OCI-LY3 (cell line): ENCODE data around the gene NCF4.

Experiments used
- H2AFZ ChIP-seq: fragments of 200-600, 300-600 bp; shearing (Covaris generic); 2 replicates; pipeline ENCODE4 v1.6.0; 2014; ENCODE audit warnings: antibody characterized with exemption, low read depth, low read length
- H3K27ac ChIP-seq: fragments of 200-600, 300-600 bp; sonication (generic); 2 replicates; pipeline ENCODE4 v1.5.1; 2014; ENCODE audit warnings: mild to moderate bottlenecking, low read length, moderate library complexity, mixed read lengths
- H3K27me3 ChIP-seq: fragments of 200-600, 300-600 bp; sonication (generic); 2 replicates; pipeline ENCODE4 v1.6.1; 2014; ENCODE audit warnings: low read depth, low read length, mixed read lengths
- H3K36me3 ChIP-seq: fragments of 200-600, 300-600 bp; sonication (generic); replicated peaks from 2 replicates; pipeline ENCODE3; 2014; ENCODE audit warnings: low read depth, low read length, mixed read lengths
- H3K4me1 ChIP-seq: fragments of 300-600, 200-600 bp; sonication (generic); 2 replicates; pipeline ENCODE4 v1.6.1; 2014; ENCODE audit warnings: low read length, mixed read lengths
- H3K4me2 ChIP-seq: fragments of 200-600, 300-600 bp; sonication (generic); 2 replicates; pipeline ENCODE4 v1.6.1; 2014; ENCODE audit warnings: low read length, mixed read lengths
- H3K4me3 ChIP-seq: fragments of 300-600, 200-600 bp; sonication (generic); 2 replicates; pipeline ENCODE4 v1.5.1; 2014; ENCODE audit warnings: antibody characterized with exemption, mild to moderate bottlenecking, low read length, moderate library complexity
- H3K79me2 ChIP-seq: fragments of 300-600, 200-600 bp; shearing (Covaris generic); 2 replicates; pipeline ENCODE4 v1.6.1; 2014; ENCODE audit warnings: mild to moderate bottlenecking, low read length, mixed read lengths
- H3K9ac ChIP-seq: fragments of 300-600, 200-600 bp; shearing (Covaris generic); 2 replicates; pipeline ENCODE4 v1.6.0; 2014; ENCODE audit warnings: mild to moderate bottlenecking, low read length, moderate library complexity
- H3K9me3 ChIP-seq: fragments of 200-600, 300-600 bp; shearing (Covaris generic); 2 replicates; pipeline ENCODE4 v1.6.1; 2014; ENCODE audit warnings: low read length, mixed read lengths; ENCODE audit not compliant: insufficient read depth
- H4K20me1 ChIP-seq: fragments of 200-600, 300-600 bp; sonication (generic); 2 replicates; pipeline ENCODE4 v1.6.1; 2016; ENCODE audit warnings: low read length, mixed read lengths; ENCODE audit not compliant: insufficient read depth
- EZH2phosphoT487 ChIP-seq: fragments of 200-600 bp; shearing (Covaris generic); IDR thresholded peaks from 2 replicates; pipeline ENCODE4 v1.6.1; 2018; ENCODE audit warnings: antibody characterized with exemption, mixed run types, low read depth
- TF ChIP-seq, protein P1 (sequence below): fragments of 200-600, 300-600 bp; sonication (generic); IDR thresholded peaks from 2 replicates; pipeline ENCODE4 v1.5.1; 2014; ENCODE audit warnings: antibody characterized with exemption, low read length, low read depth

Gene NCF4

DNA sequence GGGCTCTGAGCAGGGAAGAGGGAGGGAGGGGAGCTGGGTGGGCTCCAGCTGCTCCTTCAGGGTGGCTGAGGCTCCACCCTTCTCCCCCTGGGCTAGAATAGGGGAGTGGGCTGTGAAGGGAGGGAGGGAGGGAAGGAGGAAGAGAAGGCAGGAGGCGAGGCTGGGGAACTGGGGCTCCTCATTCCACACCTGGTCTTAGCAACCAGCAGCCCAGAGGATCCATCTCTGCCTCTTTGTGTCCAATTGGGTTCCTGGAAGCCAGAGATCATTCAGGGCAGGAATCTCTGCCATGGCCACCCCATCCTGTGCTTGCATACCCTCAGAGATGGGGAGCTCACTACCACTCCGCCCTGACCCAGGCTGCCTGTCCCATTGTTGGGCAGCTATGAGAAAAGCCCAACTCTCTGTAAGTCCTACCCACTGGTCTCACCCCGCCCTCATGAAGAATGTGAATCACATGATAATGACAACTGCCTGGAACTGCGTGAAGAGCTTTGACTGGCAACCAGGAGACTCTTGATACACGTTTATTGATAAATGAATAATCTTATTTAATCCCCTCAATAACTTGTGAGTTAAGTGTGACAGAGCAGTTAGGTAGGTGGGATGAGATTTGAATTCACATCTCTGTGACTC is 7.9 kb downstream of the NCF4 start:
- H3K9ac ChIP-seq: no peak overlapping the region; the same call in 1 of the 2 replicates
- H4K20me1 ChIP-seq: no peaks in the 10 kb centered on the region
- peak overlapping the region; percentile 67; the same call in 1 of the 2 replicates for H3K4me2 ChIP-seq
- no peak overlapping the region for H3K27ac ChIP-seq
- H3K27me3 ChIP-seq: no peaks in the 10 kb centered on the region
- H3K36me3 ChIP-seq: peaks cover 5% of the 10 kb centered on the region
- H3K9me3 ChIP-seq: no peaks in the 10 kb centered on the region
- TF ChIP-seq EZH2phosphoT487: no peak
- TF ChIP-seq, protein P1, sequence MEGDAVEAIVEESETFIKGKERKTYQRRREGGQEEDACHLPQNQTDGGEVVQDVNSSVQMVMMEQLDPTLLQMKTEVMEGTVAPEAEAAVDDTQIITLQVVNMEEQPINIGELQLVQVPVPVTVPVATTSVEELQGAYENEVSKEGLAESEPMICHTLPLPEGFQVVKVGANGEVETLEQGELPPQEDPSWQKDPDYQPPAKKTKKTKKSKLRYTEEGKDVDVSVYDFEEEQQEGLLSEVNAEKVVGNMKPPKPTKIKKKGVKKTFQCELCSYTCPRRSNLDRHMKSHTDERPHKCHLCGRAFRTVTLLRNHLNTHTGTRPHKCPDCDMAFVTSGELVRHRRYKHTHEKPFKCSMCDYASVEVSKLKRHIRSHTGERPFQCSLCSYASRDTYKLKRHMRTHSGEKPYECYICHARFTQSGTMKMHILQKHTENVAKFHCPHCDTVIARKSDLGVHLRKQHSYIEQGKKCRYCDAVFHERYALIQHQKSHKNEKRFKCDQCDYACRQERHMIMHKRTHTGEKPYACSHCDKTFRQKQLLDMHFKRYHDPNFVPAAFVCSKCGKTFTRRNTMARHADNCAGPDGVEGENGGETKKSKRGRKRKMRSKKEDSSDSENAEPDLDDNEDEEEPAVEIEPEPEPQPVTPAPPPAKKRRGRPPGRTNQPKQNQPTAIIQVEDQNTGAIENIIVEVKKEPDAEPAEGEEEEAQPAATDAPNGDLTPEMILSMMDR: no peak
- H2AFZ ChIP-seq: no peak overlapping the region
- peaks cover 77% of the 10 kb centered on the region for H3K4me1 ChIP-seq
- peaks cover 13% of the 10 kb centered on the region; the same call in 1 of the 2 replicates for H3K79me2 ChIP-seq
- peak overlapping the region; percentile 66; the same call in 1 of the 2 replicates for H3K4me3 ChIP-seq

- Histone ChIP-seq H4K20me1 (no peaks in the 10 kb centered on the region), H3K4me3 (peak overlapping the region; percentile 66), H3K4me1 (peaks cover 72% of the 10 kb centered on the region), H3K9me3 (no peaks in the 10 kb centered on the region), H3K4me2 (peak overlapping the region; percentile 67), H3K79me2 (peaks cover 13% of the 10 kb centered on the region; the same call in 1 of the 2 replicates), H2AFZ (no peak overlapping the region), H3K9ac (peak overlapping the region; percentile 61), H3K27ac (peak overlapping the region; percentile 54), H3K27me3 (no peaks in the 10 kb centered on the region), H3K36me3 (no peaks in the 10 kb centered on the region)
- TF ChIP-seq EZH2phosphoT487: no peak
- TF ChIP-seq, protein P1: no peak
These were observed 9.4 kb downstream of the NCF4 start for GRCh38 chr22:36870250-36870649.

- no peaks in the 10 kb centered on the region for H3K36me3 ChIP-seq
- H3K79me2 ChIP-seq: peaks cover 13% of the 10 kb centered on the region; the same call in 1 of the 2 replicates
- peak overlapping the region; percentile 54; the same call in 1 of the 2 replicates for H3K27ac ChIP-seq
- H2AFZ ChIP-seq: no peak overlapping the region
- no peaks in the 10 kb centered on the region for H3K27me3 ChIP-seq
- H3K9me3 ChIP-seq: no peaks in the 10 kb centered on the region
- no peak overlapping the region for H3K4me3 ChIP-seq
- H3K9ac ChIP-seq: no peak overlapping the region
- TF ChIP-seq, protein P1: no peak
- no peak for TF ChIP-seq EZH2phosphoT487
- peaks cover 58% of the 10 kb centered on the region for H3K4me1 ChIP-seq
- no peak overlapping the region for H3K4me2 ChIP-seq
- H4K20me1 ChIP-seq: no peaks in the 10 kb centered on the region
These were observed 10.9 kb downstream of the NCF4 start for GRCh38 chr22:36871669-36872081.

DNA sequence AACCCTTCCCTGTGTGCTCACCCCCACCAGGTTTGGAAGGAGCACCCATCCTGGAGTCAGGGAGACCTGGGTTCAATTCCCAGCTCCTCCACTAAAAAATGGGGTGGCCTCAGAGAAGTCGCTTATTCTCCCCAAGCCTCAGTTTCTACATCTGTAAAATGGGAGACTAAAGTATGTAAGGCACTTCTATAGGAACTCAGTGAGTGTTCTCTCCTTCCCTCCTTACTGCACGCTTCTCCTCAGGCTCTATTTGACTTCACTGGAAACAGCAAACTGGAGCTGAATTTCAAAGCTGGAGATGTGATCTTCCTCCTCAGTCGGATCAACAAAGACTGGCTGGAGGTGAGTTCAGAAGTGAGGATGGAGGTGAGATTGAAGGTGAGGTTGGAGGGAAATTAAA is 11.3 kb downstream of the NCF4 start:
- H3K36me3 ChIP-seq: no peaks in the 10 kb centered on the region
- no peaks in the 10 kb centered on the region for H3K9me3 ChIP-seq
- peaks cover 56% of the 10 kb centered on the region for H3K4me1 ChIP-seq
- no peaks in the 10 kb centered on the region for H3K27me3 ChIP-seq
- no peak overlapping the region for H3K9ac ChIP-seq
- H3K4me3 ChIP-seq: no peak overlapping the region
- H3K27ac ChIP-seq: no peak overlapping the region
- no peaks in the 10 kb centered on the region for H4K20me1 ChIP-seq
- H2AFZ ChIP-seq: no peak overlapping the region
- H3K79me2 ChIP-seq: peaks cover 13% of the 10 kb centered on the region; the same call in 1 of the 2 replicates
- H3K4me2 ChIP-seq: no peak overlapping the region
- TF ChIP-seq EZH2phosphoT487: no peak
- TF ChIP-seq, protein P1: no peak
